HG02642 (cell line): ENCODE measurements around the gene HPN.
"Not testable (repeated sequence)": the region's sequence is repeated elsewhere in the genome, so short reads cannot be mapped to it uniquely, and the experiment has no call there.

ENCODE experiments used
- ATAC-seq: cut with Tn5 transposase; IDR thresholded peaks from one replicate; pipeline ENCODE4 v1.9.1; 2021; ENCODE audit warnings: mild to moderate bottlenecking; ENCODE audit not compliant: unreplicated experiment, poor library complexity

HPN gene

DNA sequence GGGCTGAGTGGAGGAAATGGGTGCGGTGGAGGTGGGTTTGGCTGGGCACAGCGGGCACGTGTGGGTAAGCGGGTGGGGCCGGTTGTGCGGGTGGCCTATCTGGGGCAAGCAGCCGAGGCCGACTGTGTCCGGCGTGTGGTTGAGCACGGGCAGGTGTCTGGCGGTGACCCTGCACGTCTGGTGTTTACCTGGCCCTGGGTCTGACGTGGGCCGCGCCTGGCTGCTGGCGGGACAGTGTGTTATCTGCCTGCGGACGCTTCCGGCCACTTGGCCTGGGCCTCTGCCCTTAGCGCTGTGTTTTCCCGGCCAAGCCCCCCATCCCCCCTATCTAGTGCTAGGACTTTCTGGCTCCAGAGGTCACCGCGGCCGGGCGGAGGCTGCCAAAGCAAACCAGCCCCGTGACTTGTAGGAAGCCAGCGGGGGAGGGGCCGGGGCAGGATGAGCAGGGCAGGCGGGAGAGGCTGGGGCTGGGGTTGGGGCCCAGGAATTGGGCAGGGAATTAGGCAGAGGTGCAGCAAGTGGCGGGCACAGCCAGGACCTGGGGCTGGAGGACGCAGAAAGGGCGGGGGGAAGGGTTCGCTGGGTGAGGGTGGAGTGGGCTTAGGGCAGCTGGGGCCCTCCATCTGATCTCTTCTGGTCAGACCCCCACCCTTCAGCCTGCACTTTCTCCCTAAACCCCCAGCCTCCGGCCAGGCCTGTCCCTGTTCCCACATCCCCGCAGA, 534 bp upstream of the HPN start:
- no peak for ATAC-seq

DNA sequence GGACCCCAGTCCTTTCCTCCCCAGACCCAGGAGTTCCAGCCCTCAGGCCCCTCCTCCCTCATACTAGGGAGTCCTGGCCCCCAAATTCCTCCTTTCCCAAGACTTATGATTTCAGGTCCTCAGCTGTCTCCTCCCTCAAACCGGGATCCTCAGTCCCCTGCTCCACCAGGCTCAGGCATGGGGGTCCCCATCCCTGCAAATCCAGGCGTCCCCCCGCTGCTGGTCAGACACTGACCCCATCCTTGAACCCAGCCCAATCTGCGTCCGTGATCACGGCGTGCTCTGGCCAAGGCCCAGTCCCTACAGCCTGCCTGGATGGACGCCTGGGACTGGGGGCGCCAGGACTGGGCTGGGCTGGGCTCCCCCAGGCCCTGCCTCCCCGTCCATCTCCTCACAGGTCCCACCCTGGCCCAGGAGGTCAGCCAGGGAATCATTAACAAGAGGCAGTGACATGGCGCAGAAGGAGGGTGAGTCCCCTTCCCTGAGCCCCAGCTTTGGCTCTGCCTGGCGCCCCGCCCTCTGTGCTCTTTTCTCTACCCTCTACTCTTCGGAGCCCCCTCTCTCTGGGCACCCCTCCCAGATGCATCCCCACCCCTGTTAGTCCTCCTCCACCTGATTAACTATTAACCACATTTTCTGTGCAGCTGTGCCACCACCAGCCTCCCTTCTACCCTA, 672 bp downstream of the HPN start:
- ATAC-seq, result no peak

DNA sequence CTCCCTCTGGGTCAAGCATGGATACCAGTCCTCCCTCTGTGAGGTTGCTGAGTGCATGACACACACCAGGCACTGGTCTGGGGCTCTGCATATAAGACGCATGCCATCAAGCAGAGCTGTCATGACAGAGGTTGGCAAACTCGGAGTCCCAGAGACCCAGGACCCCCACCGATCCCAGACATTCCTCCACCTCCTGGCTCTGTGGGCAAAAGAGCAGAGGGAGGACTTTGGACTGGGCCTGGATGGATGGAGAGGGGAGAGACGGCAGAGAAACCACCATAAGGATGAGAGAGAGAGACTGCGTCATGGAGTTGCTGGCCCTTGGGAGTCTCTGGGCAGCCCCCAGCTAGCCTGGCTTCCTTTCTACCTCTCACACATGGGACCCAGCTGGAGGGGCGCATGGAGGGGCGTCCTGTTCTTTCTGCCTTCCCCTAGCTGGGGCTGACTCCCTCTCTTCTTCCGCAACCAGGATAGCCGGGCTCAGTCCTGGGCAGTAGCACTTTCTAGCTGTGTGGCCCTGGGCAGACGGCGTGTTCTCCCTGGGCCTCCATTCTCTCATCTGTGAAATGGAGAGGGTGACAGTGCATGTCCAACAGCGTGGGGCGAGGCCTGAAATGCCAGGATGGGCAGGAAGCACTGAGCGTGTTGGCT, 1.6 kb downstream of the HPN start:
- ATAC-seq, result no peak

DNA sequence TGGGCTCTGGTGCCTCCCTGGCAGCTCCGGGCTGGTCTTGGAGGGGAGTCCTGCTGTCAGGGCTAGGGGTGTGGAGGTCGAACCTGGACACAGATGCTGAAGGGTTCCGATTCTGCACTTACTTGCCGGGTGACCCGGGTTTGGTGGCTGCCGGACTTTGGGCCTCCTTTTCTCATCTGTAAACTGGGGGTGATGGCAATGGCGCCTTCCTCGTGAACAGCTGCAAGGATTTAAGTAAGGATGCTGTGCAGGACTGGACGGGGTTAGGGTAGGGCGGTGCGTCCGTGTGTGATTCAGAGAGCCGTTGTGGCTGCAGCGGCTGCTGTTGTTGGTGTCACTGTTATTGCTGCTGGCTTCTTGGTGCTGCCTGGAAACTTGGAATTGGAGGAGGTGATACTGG, 2.4 kb downstream of the HPN start:
- no peak for ATAC-seq

DNA sequence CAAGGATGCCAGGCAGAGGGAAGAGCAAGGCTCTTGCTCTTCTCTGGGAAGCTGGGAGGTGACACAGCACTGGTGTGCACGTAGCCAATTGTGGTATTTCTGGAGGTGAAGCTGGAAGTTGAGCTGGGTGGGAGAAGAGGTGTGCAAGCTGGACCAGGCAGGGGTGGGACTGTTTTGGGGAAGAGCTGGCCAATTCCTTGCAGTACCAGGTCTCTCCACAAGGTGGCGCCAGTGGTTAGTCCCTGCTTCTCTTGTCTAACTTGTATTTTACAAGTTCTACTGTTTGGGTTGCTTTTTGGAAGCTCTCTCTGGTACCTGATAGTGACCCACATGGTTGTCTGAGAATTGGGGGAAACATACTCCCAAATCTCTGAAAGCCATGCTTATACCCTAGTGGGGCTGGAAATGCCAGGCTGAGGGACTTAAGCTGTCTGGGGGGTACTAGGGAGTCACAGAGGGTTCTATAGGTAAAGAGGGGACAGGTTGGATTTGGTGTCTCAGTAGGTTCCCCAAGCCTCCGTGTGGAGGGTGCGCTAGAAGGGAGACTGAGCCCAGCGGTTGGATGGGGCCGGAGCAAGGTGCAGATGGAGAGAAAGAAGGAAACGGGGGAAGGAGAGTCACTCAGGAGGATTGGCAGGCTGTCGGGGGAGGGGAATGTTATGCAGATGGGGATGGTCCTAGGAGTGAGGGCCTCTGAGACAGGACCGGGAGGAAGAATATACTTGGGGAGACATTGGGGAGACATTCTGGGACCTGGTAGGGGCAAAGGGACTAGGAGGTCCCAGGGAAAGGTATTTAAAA, 3.0 kb downstream of the HPN start:
- ATAC-seq, result no peak

DNA sequence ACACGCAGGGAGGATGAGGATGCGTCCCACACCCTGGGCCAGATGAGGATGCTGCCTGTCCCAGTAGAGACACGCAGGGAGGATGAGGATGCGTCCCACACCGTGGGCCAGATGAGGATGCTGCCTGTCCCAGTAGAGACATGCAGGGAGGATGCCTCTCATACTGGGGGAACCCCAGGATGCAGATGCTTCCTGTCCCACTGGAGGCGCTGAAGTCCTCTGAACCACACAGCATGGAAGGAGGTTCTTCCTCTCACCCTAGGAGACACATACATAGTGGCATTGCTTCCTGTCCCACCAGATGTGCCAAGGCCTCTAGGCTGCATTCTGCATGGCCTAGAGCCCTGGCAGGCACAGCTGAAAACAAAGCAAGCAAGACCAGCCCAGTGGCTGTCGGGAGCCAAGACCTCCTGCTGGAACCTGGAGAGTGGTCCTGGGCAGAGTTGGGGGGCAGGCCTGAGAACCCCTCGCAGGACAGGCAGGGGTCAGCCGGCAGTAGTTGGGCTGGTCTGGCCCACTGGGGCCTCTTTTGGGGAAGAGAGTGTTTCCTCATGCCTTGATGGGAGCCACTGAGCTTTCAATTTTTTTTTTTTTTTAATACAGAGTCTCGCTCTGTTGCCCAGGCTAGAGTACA, 4.3 kb downstream of the HPN start:
- ATAC-seq, result peak; percentile 76

DNA sequence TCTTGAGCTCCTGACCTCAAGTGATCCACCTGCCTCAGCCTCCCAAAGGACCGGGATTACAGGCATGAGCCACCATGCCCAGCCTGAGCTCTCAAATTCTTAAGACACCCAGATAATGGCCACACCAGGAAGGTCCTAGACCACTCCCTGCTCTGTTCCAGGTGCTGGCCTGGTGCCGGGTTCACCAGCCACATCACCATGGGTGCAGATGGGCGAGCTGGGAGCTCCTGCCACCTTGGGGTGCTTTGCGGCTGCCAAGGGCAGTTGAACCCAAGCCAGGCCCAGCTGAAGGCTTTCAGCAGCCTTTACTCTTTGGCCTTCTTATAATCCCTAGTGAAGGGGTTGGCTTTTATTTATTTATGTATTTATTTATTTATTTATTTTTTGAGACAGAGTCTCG, 4.9 kb downstream of the HPN start:
- no peak for ATAC-seq

DNA sequence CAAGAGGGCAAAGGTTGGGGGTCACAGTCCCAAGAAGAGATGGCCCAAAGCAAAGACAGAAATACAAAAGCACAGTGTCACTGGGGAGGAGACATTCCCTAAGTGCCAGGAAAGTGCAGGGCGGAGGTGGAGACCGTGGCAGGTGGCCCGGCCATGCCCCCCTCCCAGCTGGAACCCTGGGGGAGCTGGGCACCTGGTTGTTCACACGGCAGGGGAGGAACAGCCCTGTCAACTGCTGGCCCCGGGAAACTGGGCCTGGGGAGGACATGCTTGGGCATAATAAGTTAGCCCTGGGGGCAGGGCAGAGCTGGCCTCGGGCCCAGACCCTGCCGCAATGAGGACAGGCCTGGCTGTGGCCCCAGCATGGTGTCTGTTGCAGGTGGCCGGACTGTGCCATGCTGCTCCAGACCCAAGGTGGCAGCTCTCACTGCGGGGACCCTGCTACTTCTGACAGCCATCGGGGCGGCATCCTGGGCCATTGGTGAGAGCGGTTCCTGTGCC, 7.4 kb downstream of the HPN start:
- no peak for ATAC-seq

DNA sequence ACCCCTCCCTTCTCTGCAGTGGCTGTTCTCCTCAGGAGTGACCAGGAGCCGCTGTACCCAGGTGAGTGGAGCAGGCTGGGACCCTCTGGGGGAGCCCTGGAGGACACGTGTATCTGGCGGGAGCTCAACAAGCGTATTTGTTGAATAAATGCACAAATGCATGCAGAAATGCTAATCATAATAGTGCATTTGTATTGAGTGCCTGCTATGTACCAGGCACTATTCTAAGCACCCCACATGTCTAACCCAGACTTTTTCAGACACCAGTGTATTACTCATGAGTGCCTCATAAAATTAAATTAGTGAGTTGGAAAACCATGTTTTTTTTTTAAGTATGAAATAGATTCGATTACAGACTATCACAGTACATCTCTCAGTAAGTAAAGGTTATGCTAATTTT, 7.9 kb downstream of the HPN start:
- no peak for ATAC-seq

DNA sequence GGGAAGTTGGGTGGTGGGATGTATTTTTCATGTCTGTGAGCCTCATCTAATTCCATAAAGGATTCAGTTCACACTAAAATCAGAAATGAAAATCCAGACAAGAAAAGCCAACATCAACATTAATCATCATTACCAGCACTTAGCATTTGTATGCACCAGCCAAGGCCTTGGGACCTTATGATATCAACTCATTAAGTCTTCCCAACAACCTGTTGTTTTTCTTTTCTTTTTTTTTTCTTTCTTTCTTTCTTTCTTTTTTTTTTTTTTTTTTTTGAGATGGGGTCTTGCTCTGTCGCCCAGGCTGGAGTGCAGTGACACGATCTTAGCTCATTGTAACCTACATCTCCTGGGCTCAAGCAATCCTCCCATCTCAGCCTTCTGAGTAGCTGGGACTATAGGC, 9.1 kb downstream of the HPN start:
- not testable (repeated sequence) for ATAC-seq

DNA sequence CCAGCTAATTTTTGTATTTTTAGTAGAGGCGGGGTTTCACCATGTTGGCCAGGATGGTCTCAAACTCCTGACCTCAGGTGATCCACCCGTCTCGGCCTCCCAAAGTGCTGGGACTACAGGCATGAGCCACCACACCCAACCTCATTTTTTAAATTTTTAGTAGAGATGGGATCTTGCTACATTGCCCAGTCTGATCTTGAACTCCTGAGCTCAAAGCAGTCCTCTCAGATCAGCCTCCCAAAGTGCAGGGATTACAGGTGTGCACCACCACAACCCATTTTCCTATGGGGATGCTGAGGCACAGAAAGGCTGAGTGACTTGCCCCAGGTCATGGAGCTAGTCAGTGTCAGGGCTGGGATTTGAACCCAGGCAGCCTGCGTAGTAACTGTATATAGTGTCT, 9.7 kb downstream of the HPN start:
- not testable (repeated sequence) for ATAC-seq

DNA sequence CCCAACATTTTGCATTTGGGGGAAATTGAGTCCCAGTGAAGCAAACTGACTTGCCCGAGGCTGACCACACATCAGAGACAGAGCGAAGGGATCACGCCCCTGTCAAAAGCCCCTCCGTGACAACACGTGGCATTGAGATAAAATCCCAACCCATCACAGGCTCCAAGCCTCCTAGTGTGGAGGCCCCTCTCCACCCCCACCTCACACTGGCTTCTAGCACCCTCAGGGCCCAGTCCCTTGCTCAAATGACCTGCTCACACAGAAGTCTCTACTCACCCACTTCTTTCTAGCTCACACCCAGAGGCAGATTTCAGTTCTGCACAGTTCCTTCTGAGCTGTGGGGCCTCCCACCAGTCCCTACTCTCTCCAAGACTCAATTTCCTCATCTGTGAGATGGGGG, 10.3 kb downstream of the HPN start:
- ATAC-seq, result no peak

DNA sequence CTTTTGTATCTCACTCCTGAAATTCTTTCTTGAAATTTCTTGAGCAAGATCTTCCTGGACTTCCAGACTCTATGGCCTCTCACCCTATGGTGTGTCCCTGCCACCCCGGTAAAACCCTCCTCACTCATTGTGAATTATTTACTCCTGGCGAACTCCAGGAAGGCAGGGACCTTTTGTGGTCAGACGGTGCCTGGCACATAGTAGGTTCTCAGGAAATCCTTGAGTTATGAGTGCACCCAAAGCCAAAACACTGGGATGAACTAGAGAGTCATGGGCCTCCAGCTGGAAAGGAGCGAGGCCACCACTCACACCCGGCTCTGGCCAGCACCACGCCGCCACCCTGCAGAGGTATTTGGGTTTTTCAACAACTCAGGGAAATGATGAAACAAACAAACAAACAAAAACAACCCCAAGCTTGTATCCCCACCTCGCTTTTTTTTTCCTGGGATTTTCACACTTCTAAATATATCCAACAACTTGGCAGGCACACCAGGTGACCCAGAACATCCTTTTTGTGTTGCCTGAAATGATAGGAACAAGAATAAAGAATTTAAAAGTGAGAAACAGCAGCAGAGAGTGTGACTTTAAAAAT, 11.2 kb downstream of the HPN start:
- ATAC-seq, result no peak

DNA sequence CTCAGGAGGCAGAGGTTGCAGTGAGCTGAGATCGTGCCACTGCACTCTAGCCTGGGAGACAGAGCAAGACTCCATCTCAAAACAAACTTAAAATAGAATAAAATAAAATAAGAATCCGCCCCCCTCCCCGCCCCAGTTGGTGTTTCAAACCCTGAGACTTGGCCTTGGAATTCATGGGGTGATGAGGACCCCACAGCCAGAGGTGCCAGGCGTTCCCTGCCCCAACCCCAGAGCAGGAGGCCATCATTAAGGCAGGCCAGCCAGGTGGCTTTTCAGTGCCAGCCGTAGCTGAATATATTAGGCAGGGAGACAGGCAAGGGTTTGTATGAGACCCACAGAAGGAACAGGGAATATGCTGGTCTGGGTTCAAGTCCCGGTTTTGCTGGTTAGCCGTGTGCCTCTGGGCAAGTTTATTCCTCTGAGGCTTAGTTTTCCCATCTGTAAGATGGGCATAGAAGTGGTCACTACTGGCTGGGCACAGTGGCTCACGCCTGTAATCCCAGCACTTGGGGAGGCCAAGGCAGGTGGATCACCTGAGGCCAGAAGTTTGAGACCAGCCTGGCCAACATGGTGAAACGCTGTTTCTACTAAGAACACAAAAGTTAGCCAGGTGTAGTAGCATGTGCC, 12.3 kb downstream of the HPN start:
- ATAC-seq, result no peak

DNA sequence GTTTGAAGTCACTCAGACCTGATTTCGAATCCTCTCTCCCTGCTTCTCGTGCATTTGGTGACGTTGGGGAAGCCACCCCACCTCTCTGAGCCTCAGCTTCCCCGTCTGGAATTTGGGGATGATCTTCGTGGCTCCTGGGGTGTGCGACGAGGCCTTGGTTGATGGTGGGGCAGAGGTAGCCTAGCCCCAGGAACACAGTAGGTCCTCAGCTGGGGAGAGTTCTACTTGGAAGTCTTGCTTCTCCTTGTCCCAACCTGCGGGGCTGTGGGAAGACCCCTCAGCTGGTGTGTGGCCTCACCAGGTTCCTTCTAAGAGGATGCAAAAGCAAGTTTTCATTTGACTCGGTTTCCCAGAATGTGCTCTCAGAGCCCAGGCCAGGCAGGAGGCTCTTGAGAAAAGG, 13.1 kb downstream of the HPN start:
- no peak for ATAC-seq

DNA sequence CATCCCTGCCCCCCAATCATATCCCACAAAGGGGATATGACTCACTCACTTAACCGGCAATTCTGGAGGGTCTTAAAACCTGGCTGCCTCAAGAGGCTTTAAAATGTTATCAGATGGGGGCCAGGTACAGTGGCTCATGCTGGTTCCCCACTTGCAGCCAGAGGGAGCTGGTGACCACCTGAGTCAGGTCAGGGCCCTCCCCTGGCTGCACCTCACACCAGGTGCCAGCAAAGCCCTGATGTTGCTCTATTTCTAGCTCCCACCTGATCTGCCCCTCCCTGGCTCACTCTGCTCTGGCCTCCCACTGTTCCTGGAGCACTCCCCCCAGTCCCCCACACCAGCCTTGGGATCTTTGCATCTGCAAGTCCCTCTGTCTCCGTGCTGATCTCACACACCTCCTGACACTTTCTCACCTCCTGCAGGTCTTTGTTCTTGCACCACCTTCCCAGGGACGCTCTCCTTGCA, 14.2 kb downstream of the HPN start:
- no peak for ATAC-seq

DNA sequence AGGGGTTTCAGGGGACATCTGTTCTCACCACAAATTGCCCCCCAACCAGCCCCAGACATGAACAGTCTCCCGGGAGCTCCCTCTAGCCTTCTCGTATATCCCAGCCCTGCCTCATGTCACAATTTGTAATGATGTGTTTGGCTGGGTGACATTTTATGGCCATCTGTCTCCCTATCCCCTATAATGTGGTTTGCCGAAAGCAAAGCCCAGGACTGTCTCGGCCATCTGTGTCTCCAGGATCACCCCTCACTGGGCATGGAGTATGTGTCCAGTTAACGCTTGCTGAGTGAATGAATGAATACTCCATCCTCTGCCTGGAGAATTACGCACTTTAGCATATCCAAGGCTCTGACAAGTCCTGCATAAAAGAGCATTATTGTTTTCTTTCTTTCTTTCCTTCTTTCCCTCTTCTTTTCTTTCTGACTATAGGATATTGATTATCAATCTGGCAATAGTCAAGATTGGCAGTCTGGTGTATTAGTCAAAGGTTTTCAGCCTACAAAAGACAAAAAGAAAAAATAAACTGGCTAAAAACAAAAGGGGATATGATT, 15.1 kb downstream of the HPN start:
- ATAC-seq, result no peak

DNA sequence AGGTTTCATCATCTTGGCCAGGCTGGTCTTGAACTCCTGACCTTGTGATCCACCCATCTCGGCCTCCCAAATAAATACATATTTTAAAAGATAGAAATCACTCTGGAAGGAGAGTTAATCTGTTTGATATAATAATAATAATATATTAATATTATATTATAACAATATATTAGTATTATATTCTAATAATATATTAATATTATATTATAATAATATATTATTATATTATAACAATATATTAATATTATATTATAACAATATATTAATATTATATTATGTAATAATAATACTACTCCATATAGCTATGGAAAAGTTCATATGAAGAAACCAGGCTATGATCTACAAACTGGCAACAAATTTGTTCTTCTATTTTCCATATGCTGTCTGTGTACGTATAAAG, 16.8 kb downstream of the HPN start:
- no peak for ATAC-seq
